NB4 (cell line): ENCODE data around the gene PPP1R16B.
"Not testable (repeated sequence)": the region's sequence is repeated elsewhere in the genome, so short reads cannot be mapped to it uniquely, and the experiment has no call there.

ENCODE experiments used
- DNase-seq: peaks from one replicate; pipeline ENCODE4 v3.0.0; 2010; ENCODE audit warnings: low read depth
- H3K4me3 ChIP-seq: one replicate; pipeline ENCODE4 v1.5.1; 2011; ENCODE audit warnings: mild to moderate bottlenecking, low read depth, low read length, moderate library complexity
- CTCF ChIP-seq: IDR thresholded peaks from one replicate; pipeline ENCODE4 v1.5.1; 2012; ENCODE audit warnings: low read depth, low read length
- MAX ChIP-seq: IDR thresholded peaks from 2 replicates; pipeline ENCODE4 v1.6.1; 2011; ENCODE audit warnings: low read depth, low read length
- MYC ChIP-seq: IDR thresholded peaks from 2 replicates; pipeline ENCODE4 v1.6.1; 2011; ENCODE audit warnings: low read depth, low read length
- POLR2A ChIP-seq: IDR thresholded peaks from 2 replicates; pipeline ENCODE4 v1.6.1; 2011; ENCODE audit warnings: mild to moderate bottlenecking; ENCODE audit not compliant: insufficient read length; ENCODE audit errors: extremely low read depth

The PPP1R16B gene

GRCh38 chr20:38957915-38958485 lies 152.5 kb downstream of the PPP1R16B start:
- DNase-seq, result no peak
- TF ChIP-seq MAX, result no peak
- no peak for TF ChIP-seq MYC
- TF ChIP-seq POLR2A, result no peak
- H3K4me3 ChIP-seq, result no peak overlapping the region

GRCh38 chr20:38960187-38960687 lies 154.7 kb downstream of the PPP1R16B start:
- peak; percentile 13 for DNase-seq
- H3K4me3 ChIP-seq, result not testable (repeated sequence)

- H3K4me3 ChIP-seq, result peak overlapping the region; percentile 90
- DNase-seq, result peak; percentile 65
- TF ChIP-seq MYC (no peak), MAX (peak; percentile 15; the same call in 1 of the 2 replicates), CTCF (no peak)
These were observed 156.1 kb downstream of the PPP1R16B start for GRCh38 chr20:38961530-38962043.

GRCh38 chr20:38962044-38962927 lies 156.8 kb downstream of the PPP1R16B start, which contains the start of gene DHX35:
TSS of gene DHX35 (plus strand) at chr20:38962344. CDS start at chr20:38962368, 24 bp downstream.
- peak within 1 kb of the TSS; percentile 91 for H3K4me3 ChIP-seq
- peak; percentile 98 for DNase-seq
- TF ChIP-seq POLR2A (peak; percentile 73), MYC (peak; percentile 97), CTCF (no peak), MAX (peak; percentile 100)

- no peak for TF ChIP-seq CTCF
- TF ChIP-seq POLR2A, result no peak
- no peak for TF ChIP-seq MAX
- TF ChIP-seq MYC, result no peak
- DNase-seq, result peak; percentile 51
- H3K4me3 ChIP-seq, result peak overlapping the region; percentile 91
These were observed 157.5 kb downstream of the PPP1R16B start for GRCh38 chr20:38962928-38963401.

- H3K4me3 ChIP-seq, result peak overlapping the region; percentile 91
- DNase-seq, result no peak
- TF ChIP-seq MAX, result no peak
- no peak for TF ChIP-seq MYC
- TF ChIP-seq POLR2A, result no peak
- TF ChIP-seq CTCF, result no peak
These were observed 158.2 kb downstream of the PPP1R16B start for GRCh38 chr20:38963745-38964144.
